ENCODE data around the gene TMEM38A. TPM values are rescaled to one million over a fixed set of nuclear protein-coding genes. Genes with fewer than 3 reads are reported as not detected.

The TMEM38A gene
- total and polyA plus RNA-seq, 4 donors: 3.1 to 6.2 (median 3.9) TPM

DNA sequence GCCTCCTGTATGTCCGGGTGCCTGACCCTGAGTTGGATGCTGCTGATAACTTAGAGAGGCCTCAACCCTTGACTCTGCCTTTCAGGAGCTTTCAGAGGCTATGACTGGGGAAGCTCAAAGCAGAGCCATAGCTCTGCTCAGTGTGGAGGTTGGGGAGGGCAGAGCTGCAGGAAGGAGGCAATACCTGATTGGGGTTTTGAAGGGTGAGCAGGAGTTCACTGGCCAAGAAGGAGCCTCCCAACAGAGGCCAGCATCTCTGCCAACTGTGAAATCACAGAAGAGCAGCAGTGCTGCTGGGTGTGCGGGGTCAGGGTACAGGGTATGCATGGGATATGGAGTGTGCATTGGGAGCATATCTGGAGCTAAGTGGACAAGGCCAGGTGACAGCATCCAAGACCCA, 21.6 kb downstream of the TMEM38A start:
- H3K27ac ChIP-seq (ENCODE audit: low read depth in 1 of 2, low read length in 2 of 2): no peak overlapping the region
- TF ChIP-seq SP1 (IDR thresholded peaks at IDR 0.05) (no peak), TAF1 (conservative IDR thresholded peaks at IDR 0.05) (no peak), JUND (IDR thresholded peaks at IDR 0.05) (no peak), EGR1 (IDR thresholded peaks at IDR 0.05; ENCODE audit: low read depth in 2 of 2) (no peak), GABPA (IDR thresholded peaks at IDR 0.05 in 1 of 2, conservative IDR thresholded peaks at IDR 0.05 in 1 of 2) (no peak), NR2F2 (IDR thresholded peaks at IDR 0.05) (no peak), RAD21 (IDR thresholded peaks at IDR 0.05) (no peak), FOXA1 (IDR thresholded peaks at IDR 0.05) (no peak), FOXA2 (IDR thresholded peaks at IDR 0.05) (no peak), RXRA (IDR thresholded peaks at IDR 0.05) (no peak), HNF4G (IDR thresholded peaks at IDR 0.05) (no peak), HNF4A (conservative IDR thresholded peaks at IDR 0.05) (no peak)
- TF ChIP-seq, protein P1, sequence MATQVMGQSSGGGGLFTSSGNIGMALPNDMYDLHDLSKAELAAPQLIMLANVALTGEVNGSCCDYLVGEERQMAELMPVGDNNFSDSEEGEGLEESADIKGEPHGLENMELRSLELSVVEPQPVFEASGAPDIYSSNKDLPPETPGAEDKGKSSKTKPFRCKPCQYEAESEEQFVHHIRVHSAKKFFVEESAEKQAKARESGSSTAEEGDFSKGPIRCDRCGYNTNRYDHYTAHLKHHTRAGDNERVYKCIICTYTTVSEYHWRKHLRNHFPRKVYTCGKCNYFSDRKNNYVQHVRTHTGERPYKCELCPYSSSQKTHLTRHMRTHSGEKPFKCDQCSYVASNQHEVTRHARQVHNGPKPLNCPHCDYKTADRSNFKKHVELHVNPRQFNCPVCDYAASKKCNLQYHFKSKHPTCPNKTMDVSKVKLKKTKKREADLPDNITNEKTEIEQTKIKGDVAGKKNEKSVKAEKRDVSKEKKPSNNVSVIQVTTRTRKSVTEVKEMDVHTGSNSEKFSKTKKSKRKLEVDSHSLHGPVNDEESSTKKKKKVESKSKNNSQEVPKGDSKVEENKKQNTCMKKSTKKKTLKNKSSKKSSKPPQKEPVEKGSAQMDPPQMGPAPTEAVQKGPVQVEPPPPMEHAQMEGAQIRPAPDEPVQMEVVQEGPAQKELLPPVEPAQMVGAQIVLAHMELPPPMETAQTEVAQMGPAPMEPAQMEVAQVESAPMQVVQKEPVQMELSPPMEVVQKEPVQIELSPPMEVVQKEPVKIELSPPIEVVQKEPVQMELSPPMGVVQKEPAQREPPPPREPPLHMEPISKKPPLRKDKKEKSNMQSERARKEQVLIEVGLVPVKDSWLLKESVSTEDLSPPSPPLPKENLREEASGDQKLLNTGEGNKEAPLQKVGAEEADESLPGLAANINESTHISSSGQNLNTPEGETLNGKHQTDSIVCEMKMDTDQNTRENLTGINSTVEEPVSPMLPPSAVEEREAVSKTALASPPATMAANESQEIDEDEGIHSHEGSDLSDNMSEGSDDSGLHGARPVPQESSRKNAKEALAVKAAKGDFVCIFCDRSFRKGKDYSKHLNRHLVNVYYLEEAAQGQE (IDR thresholded peaks at IDR 0.05): no peak
- TF ChIP-seq, protein P2, sequence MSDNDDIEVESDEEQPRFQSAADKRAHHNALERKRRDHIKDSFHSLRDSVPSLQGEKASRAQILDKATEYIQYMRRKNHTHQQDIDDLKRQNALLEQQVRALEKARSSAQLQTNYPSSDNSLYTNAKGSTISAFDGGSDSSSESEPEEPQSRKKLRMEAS (IDR thresholded peaks at IDR 0.05): no peak
- TF ChIP-seq, protein P3, sequence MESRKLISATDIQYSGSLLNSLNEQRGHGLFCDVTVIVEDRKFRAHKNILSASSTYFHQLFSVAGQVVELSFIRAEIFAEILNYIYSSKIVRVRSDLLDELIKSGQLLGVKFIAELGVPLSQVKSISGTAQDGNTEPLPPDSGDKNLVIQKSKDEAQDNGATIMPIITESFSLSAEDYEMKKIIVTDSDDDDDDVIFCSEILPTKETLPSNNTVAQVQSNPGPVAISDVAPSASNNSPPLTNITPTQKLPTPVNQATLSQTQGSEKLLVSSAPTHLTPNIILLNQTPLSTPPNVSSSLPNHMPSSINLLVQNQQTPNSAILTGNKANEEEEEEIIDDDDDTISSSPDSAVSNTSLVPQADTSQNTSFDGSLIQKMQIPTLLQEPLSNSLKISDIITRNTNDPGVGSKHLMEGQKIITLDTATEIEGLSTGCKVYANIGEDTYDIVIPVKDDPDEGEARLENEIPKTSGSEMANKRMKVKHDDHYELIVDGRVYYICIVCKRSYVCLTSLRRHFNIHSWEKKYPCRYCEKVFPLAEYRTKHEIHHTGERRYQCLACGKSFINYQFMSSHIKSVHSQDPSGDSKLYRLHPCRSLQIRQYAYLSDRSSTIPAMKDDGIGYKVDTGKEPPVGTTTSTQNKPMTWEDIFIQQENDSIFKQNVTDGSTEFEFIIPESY (IDR thresholded peaks at IDR 0.05): no peak
- TF ChIP-seq, protein P4, sequence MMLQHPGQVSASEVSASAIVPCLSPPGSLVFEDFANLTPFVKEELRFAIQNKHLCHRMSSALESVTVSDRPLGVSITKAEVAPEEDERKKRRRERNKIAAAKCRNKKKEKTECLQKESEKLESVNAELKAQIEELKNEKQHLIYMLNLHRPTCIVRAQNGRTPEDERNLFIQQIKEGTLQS (IDR thresholded peaks at IDR 0.05): no peak
- H3K36me3 ChIP-seq (ENCODE audit: control insufficient read depth in 4 of 4, insufficient read depth in 3 of 4, low read depth in 1 of 4, low read length in 3 of 4): peaks cover 0 to 15% (median 9%) of the 10 kb centered on the region in 4 donors
- H3K9ac ChIP-seq (ENCODE audit: low read depth in 1 of 2, low read length in 2 of 2): no peak overlapping the region
- no peak for DNase-seq (ENCODE audit: low spot score)
- 100% methylated on average over 2 of the region's 2 CpGs for WGBS
- peaks cover 0 to 4% (median 0%) of the 10 kb centered on the region in 4 donors for H3K9me3 ChIP-seq (ENCODE audit: control insufficient read depth in 4 of 4, low read length in 3 of 4)
- H3K4me3 ChIP-seq (ENCODE audit: low read depth in 1 of 3, low read length in 3 of 3): no peak overlapping the region
- H3K27me3 ChIP-seq (ENCODE audit: control insufficient read depth in 4 of 4, insufficient read depth in 4 of 4, low read length in 3 of 4): no peaks in the 10 kb centered on the region
- no peaks in the 10 kb centered on the region for H3K4me1 ChIP-seq (ENCODE audit: control insufficient read depth in 4 of 4, insufficient read depth in 4 of 4, low read length in 3 of 4)

DNA sequence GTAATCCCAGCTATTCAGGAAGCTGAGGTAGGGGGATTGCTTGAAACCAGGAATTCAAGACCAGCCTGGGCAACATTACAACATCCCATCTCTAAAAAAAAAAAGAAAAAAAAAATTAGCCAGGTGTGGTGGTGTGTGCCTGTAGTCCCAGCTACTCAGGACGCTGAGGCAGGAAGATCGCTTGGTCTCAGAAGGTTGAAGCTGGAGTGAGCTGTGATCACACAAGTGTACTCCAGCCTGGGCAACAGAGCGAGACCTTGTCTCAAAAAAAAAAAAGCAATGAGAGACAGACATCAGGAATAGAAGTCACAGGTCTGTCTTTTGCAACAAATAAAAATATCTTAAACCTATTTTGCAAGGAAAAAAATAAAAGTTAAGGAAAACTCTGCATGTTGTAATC, 23.3 kb downstream of the TMEM38A start:
- Histone ChIP-seq H3K27me3 (ENCODE audit: control insufficient read depth in 4 of 4, insufficient read depth in 4 of 4, low read length in 3 of 4) (no peaks in the 10 kb centered on the region), H3K9me3 (ENCODE audit: control insufficient read depth in 4 of 4, low read length in 3 of 4) (peaks cover 0 to 4% (median 0%) of the 10 kb centered on the region in 4 donors), H3K4me1 (ENCODE audit: control insufficient read depth in 4 of 4, insufficient read depth in 4 of 4, low read length in 3 of 4) (no peaks in the 10 kb centered on the region), H3K36me3 (ENCODE audit: control insufficient read depth in 4 of 4, insufficient read depth in 3 of 4, low read depth in 1 of 4, low read length in 3 of 4) (peaks cover 0 to 15% (median 9%) of the 10 kb centered on the region in 4 donors), H3K27ac (ENCODE audit: low read depth in 1 of 2, low read length in 2 of 2) (no peak overlapping the region), H3K9ac (ENCODE audit: low read depth in 1 of 2, low read length in 2 of 2) (no peak overlapping the region), H3K4me3 (ENCODE audit: low read depth in 1 of 3, low read length in 3 of 3) (no peak overlapping the region)
- no peak for TF ChIP-seq HNF4A (conservative IDR thresholded peaks at IDR 0.05)
- no peak for TF ChIP-seq RXRA (IDR thresholded peaks at IDR 0.05)
- TF ChIP-seq, protein P5, sequence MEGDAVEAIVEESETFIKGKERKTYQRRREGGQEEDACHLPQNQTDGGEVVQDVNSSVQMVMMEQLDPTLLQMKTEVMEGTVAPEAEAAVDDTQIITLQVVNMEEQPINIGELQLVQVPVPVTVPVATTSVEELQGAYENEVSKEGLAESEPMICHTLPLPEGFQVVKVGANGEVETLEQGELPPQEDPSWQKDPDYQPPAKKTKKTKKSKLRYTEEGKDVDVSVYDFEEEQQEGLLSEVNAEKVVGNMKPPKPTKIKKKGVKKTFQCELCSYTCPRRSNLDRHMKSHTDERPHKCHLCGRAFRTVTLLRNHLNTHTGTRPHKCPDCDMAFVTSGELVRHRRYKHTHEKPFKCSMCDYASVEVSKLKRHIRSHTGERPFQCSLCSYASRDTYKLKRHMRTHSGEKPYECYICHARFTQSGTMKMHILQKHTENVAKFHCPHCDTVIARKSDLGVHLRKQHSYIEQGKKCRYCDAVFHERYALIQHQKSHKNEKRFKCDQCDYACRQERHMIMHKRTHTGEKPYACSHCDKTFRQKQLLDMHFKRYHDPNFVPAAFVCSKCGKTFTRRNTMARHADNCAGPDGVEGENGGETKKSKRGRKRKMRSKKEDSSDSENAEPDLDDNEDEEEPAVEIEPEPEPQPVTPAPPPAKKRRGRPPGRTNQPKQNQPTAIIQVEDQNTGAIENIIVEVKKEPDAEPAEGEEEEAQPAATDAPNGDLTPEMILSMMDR (IDR thresholded peaks at IDR 0.05; ENCODE audit: low read depth, low read length, missing input control): no peak
- no peak for TF ChIP-seq SP1 (IDR thresholded peaks at IDR 0.05)
- TF ChIP-seq TAF1 (conservative IDR thresholded peaks at IDR 0.05): no peak
- TF ChIP-seq, protein P1 (IDR thresholded peaks at IDR 0.05): no peak
- TF ChIP-seq, protein P2 (IDR thresholded peaks at IDR 0.05): no peak
- no peak for TF ChIP-seq NR2F2 (IDR thresholded peaks at IDR 0.05)
- no peak for DNase-seq (ENCODE audit: low spot score)
- 95% methylated on average over 3 of the region's 3 CpGs for WGBS

Data from liver (tissue), 9 donors.